Lower lobe of right lung (tissue), 2 donors: ENCODE results near the gene ZNF536. TPM values are rescaled to one million over a fixed set of nuclear protein-coding genes. Genes with fewer than 3 reads are reported as not detected.

ENCODE experiments used
- ATAC-seq, 2 donors: fragments of 200-7000 bp; cut with Tn5 transposase; one replicate each; pipeline ENCODE4 v1.9.1; 2020 to 2022; ENCODE audit warnings: mild to moderate bottlenecking in 2 of 2, moderate library complexity in 2 of 2
- DNase-seq: peaks from one replicate; pipeline ENCODE4 v3.0.0-alpha.2; 2020
- H3K27ac ChIP-seq: fragments of 200-600 bp; one replicate; pipeline ENCODE4 v1.8.0; 2022
- H3K27me3 ChIP-seq: fragments of 200-600 bp; one replicate; pipeline ENCODE4 v1.8.0; 2022; ENCODE audit warnings: low read depth
- H3K36me3 ChIP-seq: fragments of 200-600 bp; one replicate; pipeline ENCODE4 v1.8.0; 2022; ENCODE audit warnings: mild to moderate bottlenecking
- H3K4me1 ChIP-seq: fragments of 200-600 bp; one replicate; pipeline ENCODE4 v1.8.0; 2022
- H3K4me3 ChIP-seq: fragments of 200-600 bp; one replicate; pipeline ENCODE4 v1.8.0; 2022; ENCODE audit warnings: mild to moderate bottlenecking
- H3K9me3 ChIP-seq: fragments of 200-600 bp; one replicate; pipeline ENCODE4 v1.8.0; 2022
- intact Hi-C: fragments of 100-400 bp; cut with DNase I; formaldehyde crosslinking; loops from one replicate; pipeline ENCODE4 v1.11.0; 2022
- total RNA-seq: library from RNA; stranded (reverse); fragmentation: NEBNext Ultra II Directional; extraction: Animal tissue kit (Norgen Biotek cat#: 25700); gene quantifications from one replicate; pipeline ENCODE4 v1.2.1, GENCODE V29; 2021
- TF ChIP-seq, protein P1 (sequence below): fragments of 200-600 bp; IDR thresholded peaks from one replicate; pipeline ENCODE4 v1.8.0; 2022; ENCODE audit warnings: antibody characterized with exemption, mild to moderate bottlenecking
- donor health status: DM: no; HTN: yes; CAD: no; lungs with severe emphysema.

Gene ZNF536
- total RNA-seq, 1 donor from 2014 or later = 0.12 TPM

DNA sequence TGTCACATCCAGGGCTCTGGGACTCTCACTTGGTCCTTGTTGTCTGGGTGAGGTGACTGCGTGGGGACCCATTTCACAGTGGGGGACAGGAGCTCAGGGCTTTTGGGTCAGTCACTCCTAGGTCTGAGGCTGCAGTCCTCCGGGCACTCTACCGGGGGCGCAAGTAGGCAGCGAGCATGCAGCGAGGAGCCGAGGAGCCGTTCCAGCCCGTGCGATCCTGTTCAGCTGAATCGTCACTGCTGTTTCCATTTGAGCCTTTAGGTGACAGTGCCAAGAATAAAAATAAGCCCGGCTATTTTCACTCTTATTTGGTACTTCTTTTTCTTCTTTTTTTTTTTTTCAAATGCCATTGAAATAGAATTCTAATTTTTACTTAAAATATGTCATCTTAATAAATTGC, 126.5 kb downstream of the ZNF536 start:
- no peak overlapping the region for H3K4me3 ChIP-seq
- no peaks in the 10 kb centered on the region for H3K36me3 ChIP-seq
- no peak for DNase-seq
- intact Hi-C loops = no loop called here
- no peak overlapping the region for H3K27ac ChIP-seq
- peaks cover 20% of the 10 kb centered on the region for H3K27me3 ChIP-seq
- TF ChIP-seq, protein P1, sequence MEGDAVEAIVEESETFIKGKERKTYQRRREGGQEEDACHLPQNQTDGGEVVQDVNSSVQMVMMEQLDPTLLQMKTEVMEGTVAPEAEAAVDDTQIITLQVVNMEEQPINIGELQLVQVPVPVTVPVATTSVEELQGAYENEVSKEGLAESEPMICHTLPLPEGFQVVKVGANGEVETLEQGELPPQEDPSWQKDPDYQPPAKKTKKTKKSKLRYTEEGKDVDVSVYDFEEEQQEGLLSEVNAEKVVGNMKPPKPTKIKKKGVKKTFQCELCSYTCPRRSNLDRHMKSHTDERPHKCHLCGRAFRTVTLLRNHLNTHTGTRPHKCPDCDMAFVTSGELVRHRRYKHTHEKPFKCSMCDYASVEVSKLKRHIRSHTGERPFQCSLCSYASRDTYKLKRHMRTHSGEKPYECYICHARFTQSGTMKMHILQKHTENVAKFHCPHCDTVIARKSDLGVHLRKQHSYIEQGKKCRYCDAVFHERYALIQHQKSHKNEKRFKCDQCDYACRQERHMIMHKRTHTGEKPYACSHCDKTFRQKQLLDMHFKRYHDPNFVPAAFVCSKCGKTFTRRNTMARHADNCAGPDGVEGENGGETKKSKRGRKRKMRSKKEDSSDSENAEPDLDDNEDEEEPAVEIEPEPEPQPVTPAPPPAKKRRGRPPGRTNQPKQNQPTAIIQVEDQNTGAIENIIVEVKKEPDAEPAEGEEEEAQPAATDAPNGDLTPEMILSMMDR = no peak
- H3K9me3 ChIP-seq = no peaks in the 10 kb centered on the region
- no peaks in the 10 kb centered on the region for H3K4me1 ChIP-seq
- no peak for ATAC-seq

DNA sequence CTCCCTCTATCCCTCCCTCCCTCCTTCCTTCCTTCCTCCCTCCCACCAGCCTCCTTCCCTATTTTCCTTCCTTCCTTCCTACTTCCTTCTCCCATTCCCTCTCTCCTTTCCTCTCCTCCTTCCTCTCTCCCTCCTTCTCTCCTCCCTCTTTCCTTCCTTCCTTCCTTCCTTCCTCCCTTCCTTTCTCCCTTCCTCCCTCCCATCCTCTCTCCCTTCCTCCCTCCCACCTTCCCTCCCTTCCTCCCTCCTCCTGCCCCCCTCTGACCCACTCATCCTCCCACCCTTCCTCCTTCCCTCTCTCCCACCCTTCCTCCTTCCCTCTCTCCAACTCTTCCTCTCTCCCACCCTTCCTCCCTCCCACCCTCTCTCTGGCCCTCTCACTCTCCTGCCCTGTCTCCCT, 132.1 kb downstream of the ZNF536 start:
- H3K27me3 ChIP-seq = peaks cover 15% of the 10 kb centered on the region
- H3K36me3 ChIP-seq = no peaks in the 10 kb centered on the region
- TF ChIP-seq, protein P1 = no peak
- no peaks in the 10 kb centered on the region for H3K9me3 ChIP-seq
- ATAC-seq = no peak
- H3K27ac ChIP-seq = no peak overlapping the region
- intact Hi-C loops = no loop called here
- H3K4me1 ChIP-seq = no peaks in the 10 kb centered on the region
- H3K4me3 ChIP-seq = no peak overlapping the region
- DNase-seq = no peak

DNA sequence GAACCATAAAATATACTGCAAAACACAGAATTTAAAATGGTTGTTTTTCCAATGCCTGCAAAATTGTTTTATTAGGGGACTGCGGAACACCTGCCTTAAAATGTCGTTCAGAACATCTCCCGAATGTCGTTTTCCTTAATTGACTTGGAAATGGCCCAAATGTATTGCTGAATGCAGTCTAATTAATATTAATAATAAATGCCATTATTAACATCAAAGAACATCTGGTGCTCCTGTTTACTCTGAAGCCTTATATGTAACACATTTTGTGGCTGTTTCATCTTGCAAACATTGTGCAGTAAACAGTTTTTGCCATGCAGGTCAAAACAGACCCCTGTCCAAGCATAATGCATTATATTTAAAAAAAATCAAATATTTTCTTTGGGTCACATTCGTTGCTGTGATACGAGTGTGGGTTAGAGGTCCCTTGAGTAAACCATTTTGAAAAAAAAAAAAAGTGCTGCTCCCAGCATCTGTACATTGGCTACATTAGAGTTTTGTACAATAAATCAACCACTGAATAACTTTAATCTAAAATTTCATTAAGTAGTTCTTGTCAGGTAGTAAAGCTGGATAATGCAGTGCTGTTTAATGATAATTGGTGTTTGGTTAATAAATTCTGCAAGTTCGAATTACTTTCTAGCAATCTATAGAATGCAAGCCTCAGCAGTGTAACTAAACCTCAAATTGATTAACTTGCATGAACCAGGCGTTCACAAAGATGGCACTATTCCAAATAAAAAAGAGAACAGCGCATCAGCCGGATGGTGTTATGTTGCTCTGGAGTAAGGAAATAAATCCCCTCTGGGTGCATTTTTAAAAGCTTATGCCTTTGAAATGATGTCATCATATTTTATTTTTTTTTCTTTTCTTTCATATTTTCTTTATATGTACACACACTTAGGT, 140.2 kb downstream of the ZNF536 start:
- no peaks in the 10 kb centered on the region for H3K4me1 ChIP-seq
- ATAC-seq (no peak), DNase-seq (no peak)
- H3K4me3 ChIP-seq = no peak overlapping the region
- no peaks in the 10 kb centered on the region for H3K36me3 ChIP-seq
- TF ChIP-seq, protein P1 = no peak
- intact Hi-C loops = no loop called here
- H3K27me3 ChIP-seq = peaks cover 13% of the 10 kb centered on the region
- H3K9me3 ChIP-seq = no peaks in the 10 kb centered on the region
- no peak overlapping the region for H3K27ac ChIP-seq

DNA sequence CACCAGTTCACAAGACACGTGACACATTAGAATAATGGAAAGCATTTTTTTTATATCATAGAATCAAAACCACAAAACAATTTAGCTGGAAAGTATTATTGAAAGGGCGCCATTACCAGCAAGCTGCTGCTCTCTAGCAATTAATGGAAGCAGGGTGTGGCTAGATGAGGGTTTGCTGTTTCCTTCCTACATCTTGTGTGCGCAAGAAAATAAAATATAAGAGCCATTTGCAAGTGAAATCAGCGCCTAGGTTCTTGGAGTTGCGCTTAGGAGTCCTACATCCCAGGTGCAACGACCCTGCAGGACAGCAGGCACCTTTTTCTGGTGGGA, 140.9 kb downstream of the ZNF536 start:
- no peak overlapping the region for H3K27ac ChIP-seq
- H3K4me1 ChIP-seq = no peaks in the 10 kb centered on the region
- DNase-seq = no peak
- no peak overlapping the region for H3K4me3 ChIP-seq
- no peak for ATAC-seq
- H3K27me3 ChIP-seq = peaks cover 13% of the 10 kb centered on the region
- no peaks in the 10 kb centered on the region for H3K36me3 ChIP-seq
- no peaks in the 10 kb centered on the region for H3K9me3 ChIP-seq
- TF ChIP-seq, protein P1 = no peak
- intact Hi-C loops = no loop called here

DNA sequence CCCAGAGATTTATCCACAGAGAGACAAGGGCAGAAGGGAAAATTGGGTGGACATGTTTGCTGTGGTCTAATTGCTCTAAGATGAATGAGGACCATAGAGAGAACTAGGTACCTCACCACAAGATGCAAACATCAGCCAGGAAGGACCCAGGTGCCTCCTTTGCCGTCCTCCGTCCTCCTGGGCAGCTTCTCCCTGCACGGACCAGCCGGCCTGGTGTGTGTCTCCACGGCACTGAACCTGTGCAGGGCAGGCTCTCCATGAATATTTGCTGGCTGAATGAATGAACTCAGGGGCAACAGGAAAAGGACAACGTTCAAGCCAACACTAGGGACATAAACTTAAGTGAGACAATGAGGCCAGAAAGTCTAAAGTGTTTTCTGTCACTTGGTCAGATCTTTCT, 143.9 kb downstream of the ZNF536 start:
- no peak overlapping the region for H3K4me3 ChIP-seq
- H3K27ac ChIP-seq = no peak overlapping the region
- TF ChIP-seq, protein P1 = no peak
- peaks cover under 1% of the 10 kb centered on the region for H3K27me3 ChIP-seq
- DNase-seq (no peak), ATAC-seq (no peak)
- intact Hi-C loops = no loop called here
- no peaks in the 10 kb centered on the region for H3K4me1 ChIP-seq
- H3K36me3 ChIP-seq = no peaks in the 10 kb centered on the region
- no peaks in the 10 kb centered on the region for H3K9me3 ChIP-seq
